Measurements from ENCODE around the gene C7orf25.

C7orf25 gene

GRCh38 chr7:42946627-42946950 lies 34.7 kb upstream of the C7orf25 start:
- Histone ChIP-seq H3K9me3 (replicated peaks; ENCODE audit: insufficient read depth, low read length) (no peaks in the 10 kb centered on the region), H3K4me3 (ENCODE audit: low read length) (no peak overlapping the region), H3K4me2 (ENCODE audit: low read depth, low read length) (peak overlapping the region; percentile 79; the same call in 1 of the 2 replicates), H2AFZ (ENCODE audit: low read length) (peak overlapping the region; percentile 71), H3K27ac (ENCODE audit: low read length) (peak overlapping the region; percentile 64; the same call in 1 of the 2 replicates), H3K9me2 (replicated peaks; ENCODE audit: insufficient read depth, low read length) (no peaks in the 10 kb centered on the region), H3K4me1 (ENCODE audit: low read length) (peaks cover 27% of the 10 kb centered on the region), H3K79me2 (ENCODE audit: low read length) (no peaks in the 10 kb centered on the region), H3K9ac (ENCODE audit: low read length) (no peak overlapping the region), H3F3A (ENCODE audit: insufficient read depth, low read length) (peaks cover 14% of the 10 kb centered on the region), H4K20me1 (ENCODE audit: insufficient read depth, low read length) (no peaks in the 10 kb centered on the region), H3K27me3 (replicated peaks; ENCODE audit: insufficient read depth, low read length) (no peaks in the 10 kb centered on the region), H3K36me3 (replicated peaks; ENCODE audit: insufficient read depth, low read length) (no peaks in the 10 kb centered on the region)
- TF ChIP-seq EZH2phosphoT487 (IDR thresholded peaks at IDR 0.05; ENCODE audit: low read length) (no peak), EZH2 (optimal IDR thresholded peaks at IDR 0.05; ENCODE audit: low read depth, low read length) (no peak)
- TF ChIP-seq, protein P1, sequence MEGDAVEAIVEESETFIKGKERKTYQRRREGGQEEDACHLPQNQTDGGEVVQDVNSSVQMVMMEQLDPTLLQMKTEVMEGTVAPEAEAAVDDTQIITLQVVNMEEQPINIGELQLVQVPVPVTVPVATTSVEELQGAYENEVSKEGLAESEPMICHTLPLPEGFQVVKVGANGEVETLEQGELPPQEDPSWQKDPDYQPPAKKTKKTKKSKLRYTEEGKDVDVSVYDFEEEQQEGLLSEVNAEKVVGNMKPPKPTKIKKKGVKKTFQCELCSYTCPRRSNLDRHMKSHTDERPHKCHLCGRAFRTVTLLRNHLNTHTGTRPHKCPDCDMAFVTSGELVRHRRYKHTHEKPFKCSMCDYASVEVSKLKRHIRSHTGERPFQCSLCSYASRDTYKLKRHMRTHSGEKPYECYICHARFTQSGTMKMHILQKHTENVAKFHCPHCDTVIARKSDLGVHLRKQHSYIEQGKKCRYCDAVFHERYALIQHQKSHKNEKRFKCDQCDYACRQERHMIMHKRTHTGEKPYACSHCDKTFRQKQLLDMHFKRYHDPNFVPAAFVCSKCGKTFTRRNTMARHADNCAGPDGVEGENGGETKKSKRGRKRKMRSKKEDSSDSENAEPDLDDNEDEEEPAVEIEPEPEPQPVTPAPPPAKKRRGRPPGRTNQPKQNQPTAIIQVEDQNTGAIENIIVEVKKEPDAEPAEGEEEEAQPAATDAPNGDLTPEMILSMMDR (IDR thresholded peaks at IDR 0.05; ENCODE audit: low read length): no peak
- DNase-seq: no peak

DNA sequence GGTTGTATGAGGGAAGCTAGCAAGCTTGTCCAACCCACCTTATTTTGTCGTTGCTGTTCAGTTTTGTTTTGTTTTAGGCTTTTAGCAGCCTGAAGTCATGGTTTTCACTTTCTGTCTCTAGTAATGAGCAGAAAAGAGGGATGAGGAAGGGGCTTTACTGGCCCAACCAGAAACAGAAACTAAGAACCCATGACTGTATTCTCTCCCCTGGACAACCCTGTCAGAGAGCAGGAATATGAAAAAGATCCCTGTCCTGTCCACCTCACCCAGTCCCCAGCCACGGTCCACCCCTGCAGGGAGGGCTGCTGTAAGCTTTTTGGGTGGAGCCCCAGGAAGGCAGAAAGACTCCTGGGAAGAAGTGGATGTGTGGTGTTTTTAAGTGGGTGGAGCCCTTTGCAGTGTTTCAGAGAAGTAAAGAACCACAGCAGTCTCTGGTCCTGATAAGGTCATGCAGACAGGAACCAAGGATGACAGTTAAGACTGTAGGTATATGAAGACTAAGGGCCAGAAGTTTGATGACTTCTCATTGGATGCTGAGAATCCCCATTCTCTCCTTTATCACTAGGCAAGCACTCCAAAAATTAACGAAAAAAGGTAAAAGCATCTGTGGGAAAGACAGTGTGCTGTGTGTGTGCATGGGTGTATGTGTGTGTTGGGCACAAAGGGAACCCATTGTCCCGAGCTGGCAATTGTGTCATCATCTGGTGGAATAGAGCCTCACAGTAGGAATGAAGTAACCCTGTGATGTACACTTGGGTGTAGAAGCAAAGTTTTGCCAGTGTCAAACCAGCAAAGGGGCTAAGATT lies 34.2 kb upstream of the C7orf25 start:
- peak; percentile 64 for DNase-seq
- TF ChIP-seq, protein P1 (IDR thresholded peaks at IDR 0.05; ENCODE audit: low read length): no peak
- TF ChIP-seq EZH2 (optimal IDR thresholded peaks at IDR 0.05; ENCODE audit: low read depth, low read length) (no peak), EZH2phosphoT487 (IDR thresholded peaks at IDR 0.05; ENCODE audit: low read length) (no peak)
- H3K4me3 ChIP-seq (ENCODE audit: low read length): peak overlapping the region; percentile 55
- no peaks in the 10 kb centered on the region for H4K20me1 ChIP-seq (ENCODE audit: insufficient read depth, low read length)
- peak overlapping the region; percentile 71 for H2AFZ ChIP-seq (ENCODE audit: low read length)
- peak overlapping the region; percentile 79 for H3K4me2 ChIP-seq (ENCODE audit: low read depth, low read length)
- no peaks in the 10 kb centered on the region for H3K36me3 ChIP-seq (replicated peaks; ENCODE audit: insufficient read depth, low read length)
- peaks cover 33% of the 10 kb centered on the region for H3K4me1 ChIP-seq (ENCODE audit: low read length)
- no peaks in the 10 kb centered on the region for H3K79me2 ChIP-seq (ENCODE audit: low read length)
- H3K27ac ChIP-seq (ENCODE audit: low read length): peak overlapping the region; percentile 64; the same call in 1 of the 2 replicates
- H3K27me3 ChIP-seq (replicated peaks; ENCODE audit: insufficient read depth, low read length): no peaks in the 10 kb centered on the region
- H3K9me2 ChIP-seq (replicated peaks; ENCODE audit: insufficient read depth, low read length): no peaks in the 10 kb centered on the region
- H3K9me3 ChIP-seq (replicated peaks; ENCODE audit: insufficient read depth, low read length): no peaks in the 10 kb centered on the region
- H3K9ac ChIP-seq (ENCODE audit: low read length): peak overlapping the region; percentile 37; the same call in 1 of the 2 replicates
- peaks cover 14% of the 10 kb centered on the region for H3F3A ChIP-seq (ENCODE audit: insufficient read depth, low read length)

- Histone ChIP-seq H3K9me2 (replicated peaks; ENCODE audit: insufficient read depth, low read length) (no peaks in the 10 kb centered on the region), H3K4me1 (ENCODE audit: low read length) (peaks cover 20% of the 10 kb centered on the region), H4K20me1 (ENCODE audit: insufficient read depth, low read length) (no peaks in the 10 kb centered on the region), H3K4me3 (ENCODE audit: low read length) (no peak overlapping the region), H3K9ac (ENCODE audit: low read length) (no peak overlapping the region), H3K9me3 (replicated peaks; ENCODE audit: insufficient read depth, low read length) (no peaks in the 10 kb centered on the region), H3K79me2 (ENCODE audit: low read length) (peaks cover 9% of the 10 kb centered on the region), H3K36me3 (replicated peaks; ENCODE audit: insufficient read depth, low read length) (peaks cover 10% of the 10 kb centered on the region), H3K27me3 (replicated peaks; ENCODE audit: insufficient read depth, low read length) (no peaks in the 10 kb centered on the region), H2AFZ (ENCODE audit: low read length) (no peak overlapping the region), H3K27ac (ENCODE audit: low read length) (no peak overlapping the region), H3K4me2 (ENCODE audit: low read depth, low read length) (no peak overlapping the region), H3F3A (ENCODE audit: insufficient read depth, low read length) (peaks cover 10% of the 10 kb centered on the region)
- TF ChIP-seq EZH2phosphoT487 (IDR thresholded peaks at IDR 0.05; ENCODE audit: low read length) (no peak), EZH2 (optimal IDR thresholded peaks at IDR 0.05; ENCODE audit: low read depth, low read length) (no peak)
- TF ChIP-seq, protein P1 (IDR thresholded peaks at IDR 0.05; ENCODE audit: low read length): peak; percentile 94
- DNase-seq: peak; percentile 83
These were observed 29.3 kb upstream of the C7orf25 start for GRCh38 chr7:42940985-42941847.

All from MM.1S (cell line).